Adrenal gland (tissue), 12 donors: ENCODE results near the gene OTX1. TPM values are rescaled to one million over a fixed set of nuclear protein-coding genes. Genes with fewer than 3 reads are reported as not detected.

ENCODE experiments used
- DNase-seq, 7 donors: peaks; one replicate each; pipeline ENCODE4 v3.0.0-alpha.2; 2019 to 2020
- H3K27ac ChIP-seq, 5 donors: fragments of 200-600 bp; sonication (generic) in 4 of 5; 1 replicate in 3 of 5; 2 replicates in 2 of 5; pipeline versions ENCODE4 v1.5.1 to v1.8.0; 2016 to 2020; ENCODE audit warnings: mild to moderate bottlenecking in 1 of 5
- H3K27me3 ChIP-seq: fragments of 200-600 bp; 2 replicates; pipeline ENCODE4 v1.8.0; 2021
- H3K36me3 ChIP-seq, 2 donors: fragments of 200-600 bp; replicated peaks in 1 of 2; 1 replicate in 1 of 2; 2 replicates in 1 of 2; pipeline versions ENCODE4 v1.5.1 to v1.8.0; 2018 to 2022
- H3K4me1 ChIP-seq, 2 donors: fragments of 200-600 bp; replicated peaks in 1 of 2; 1 replicate in 1 of 2; 2 replicates in 1 of 2; pipeline versions ENCODE4 v1.5.1 to v1.8.0; 2018 to 2021
- H3K4me3 ChIP-seq, 4 donors: fragments of 200-600 bp; sonication (generic) in 3 of 4; one replicate each; pipeline ENCODE4 v1.5.1; 2016 to 2018
- H3K9me3 ChIP-seq, 3 donors: fragments of 200-600 bp; sonication (generic) in 1 of 3; replicated peaks in 1 of 3; 1 replicate in 2 of 3; 2 replicates in 1 of 3; pipeline versions ENCODE4 v1.5.1 to v1.8.0; 2016 to 2021
- CTCF ChIP-seq, 6 experiments: fragments of 450-650 bp in 4 of 6; fragments of 200-600 bp in 2 of 6; sonication (generic) in 1 of 6; IDR thresholded peaks; 1 replicate in 5 of 6; 2 replicates in 1 of 6; pipeline versions ENCODE4 v1.5.1 to v1.8.0; 2016 to 2021; ENCODE audit warnings: antibody characterized with exemption in 6 of 6, mild to moderate bottlenecking in 2 of 6, moderate library complexity in 1 of 6
- POLR2A ChIP-seq, 2 donors: fragments of 450-650 bp; IDR thresholded peaks; one replicate each; pipeline ENCODE4 v1.6.1; 2017; ENCODE audit warnings: antibody characterized with exemption in 2 of 2, mild to moderate bottlenecking in 2 of 2, moderate library complexity in 1 of 2
- WGBS, 4 donors: extraction: QIAGEN DNeasy Blood & Tissue Kit in 2 of 4; methylation state at CpG; one replicate each; pipeline versions ENCODE4 v1.1.5 to v1.1.7; 2013 to 2017; 5-methylcytosine and 5-hydroxymethylcytosine counted together
- intact Hi-C, 2 donors: fragments of 100-400 bp; cut with DNase I; formaldehyde crosslinking; loops; one replicate each; pipeline versions ENCODE4 v1.14.1 to v1.15.0; 2022 to 2023
- polyA plus RNA-seq, 3 donors: library from polyadenylated mRNA; stranded (reverse); fragments of 200-250 nt in 2 of 3; fragments of 350-450 nt in 1 of 3; fragmentation: Illumina TruSeq in 1 of 3; extraction: RNeasy Lipid Tissue Mini Kit (QIAGEN cat#74804) in 1 of 3; gene quantifications; one replicate each; pipeline ENCODE4 v1.2.3, GENCODE V29; 2013 to 2014
- total RNA-seq, 9 donors: library from RNA; depleted of rRNA in 4 of 9; stranded (reverse); fragments of >200 nt in 4 of 9; fragments of 120-200 nt in 1 of 9; fragmentation: NEBNext Ultra II Directional in 1 of 9; extraction: Animal tissue kit (Norgen Biotek cat#: 25700) in 1 of 9; gene quantifications; one replicate each; pipeline versions ENCODE4 v1.1.0 to v1.2.4, GENCODE V29; 2013 to 2023
- donor health status: healthy with polysubstance abuse.
- donor health status: Bipolar disorder and iron deficiency.
- donor health status: DM: yes; HTN: yes; CAD: no.
- donor health status: DM: no; HTN: no; CAD: no.
- donor health status: DM: no; HTN: no; CAD: no.
- donor health status: DM: yes; HTN: yes; CAD: no.

The OTX1 gene
- total and polyA plus RNA-seq, 12 donors, result 0.24 TPM; not detected in 11

- H3K27me3 ChIP-seq, result peaks cover 94% of the 10 kb centered on the region
- H3K4me3 ChIP-seq, result no peak overlapping the region
- 37 to 46% (median 44%) methylated on average over 5 of the region's 5 CpGs for WGBS, 4 donors
- H3K27ac ChIP-seq, result no peak overlapping the region
- TF ChIP-seq POLR2A (IDR thresholded peaks at IDR 0.05) (no peak), CTCF (IDR thresholded peaks at IDR 0.05) (no peak)
- H3K9me3 ChIP-seq, result peaks cover 0 to 4% (median 0%) of the 10 kb centered on the region in 3 donors
- no peak for DNase-seq
- H3K4me1 ChIP-seq, result peaks cover 6 to 35% of the 10 kb centered on the region in 2 donors
- no peaks in the 10 kb centered on the region for H3K36me3 ChIP-seq
- intact Hi-C loops, result no loop called here
Observed at GRCh38 chr2:63060472-63060991, 9.9 kb downstream of the OTX1 start.

DNA sequence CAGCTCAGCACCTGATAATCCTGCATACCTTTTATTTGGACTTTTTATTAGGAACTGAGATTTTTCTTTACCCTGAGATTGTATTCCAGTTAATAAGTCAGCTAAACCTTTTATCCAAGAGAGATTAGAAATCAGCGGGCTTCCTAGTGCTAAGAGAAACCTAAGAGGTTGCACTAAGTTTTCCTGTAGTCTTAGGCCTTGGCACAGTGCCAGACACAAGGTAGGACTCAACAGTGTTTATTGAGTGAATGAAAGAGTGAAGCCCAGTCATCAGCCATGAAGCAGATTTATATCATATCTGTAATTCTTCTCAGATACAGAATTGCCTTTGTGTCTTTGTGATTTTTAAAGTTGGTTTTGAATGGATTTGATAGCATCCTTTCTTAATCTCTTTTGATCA lies 13.6 kb downstream of the OTX1 start:
- Histone ChIP-seq H3K36me3 (no peaks in the 10 kb centered on the region), H3K27ac (no peak overlapping the region), H3K4me3 (no peak overlapping the region), H3K9me3 (peaks cover 0 to 4% (median 0%) of the 10 kb centered on the region in 3 donors), H3K27me3 (peaks cover 92% of the 10 kb centered on the region), H3K4me1 (peaks cover 0 to 6% of the 10 kb centered on the region in 2 donors)
- no peak for DNase-seq
- intact Hi-C loops, result no loop called here
- TF ChIP-seq CTCF (IDR thresholded peaks at IDR 0.05), result no peak
- TF ChIP-seq POLR2A (IDR thresholded peaks at IDR 0.05), result no peak
- WGBS, 4 donors, result 75 to 84% (median 80%) methylated on average over 1 of the region's 1 CpG

GRCh38 chr2:63064661-63065060 lies 14.0 kb downstream of the OTX1 start:
- 66 to 76% (median 72%) methylated on average over 4 of the region's 4 CpGs for WGBS, 4 donors
- Histone ChIP-seq H3K27me3 (peaks cover 91% of the 10 kb centered on the region), H3K4me1 (peaks cover 0 to 2% of the 10 kb centered on the region in 2 donors), H3K27ac (no peak overlapping the region), H3K36me3 (no peaks in the 10 kb centered on the region), H3K4me3 (no peak overlapping the region), H3K9me3 (peaks cover 0 to 4% (median 0%) of the 10 kb centered on the region in 3 donors)
- no peak for DNase-seq
- intact Hi-C loops, result no loop called here
- TF ChIP-seq POLR2A (IDR thresholded peaks at IDR 0.05) (no peak), CTCF (IDR thresholded peaks at IDR 0.05) (no peak)

DNA sequence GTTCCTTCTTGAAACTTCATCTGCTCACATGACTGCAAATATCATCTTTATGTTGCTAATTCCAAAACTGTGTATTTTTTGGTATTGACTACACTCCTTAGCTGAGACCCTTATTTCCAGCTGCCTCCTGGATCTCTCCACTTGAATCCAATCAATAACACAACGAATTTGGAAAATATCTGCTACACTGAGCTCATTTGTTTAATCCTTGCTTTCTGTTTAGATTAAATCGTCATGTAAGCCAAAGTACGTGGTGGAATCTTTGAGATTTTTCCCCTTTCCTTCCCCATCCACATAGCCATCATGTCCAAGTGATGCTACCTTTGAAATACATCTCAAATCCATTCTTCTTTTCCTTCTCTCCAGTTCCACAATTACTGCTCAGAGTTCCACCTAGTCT lies 15.6 kb downstream of the OTX1 start:
- no peak overlapping the region for H3K27ac ChIP-seq
- no peak for DNase-seq
- intact Hi-C loops, result no loop called here
- no peaks in the 10 kb centered on the region for H3K36me3 ChIP-seq
- no peaks in the 10 kb centered on the region for H3K4me1 ChIP-seq
- WGBS, 4 donors, result 55 to 69% (median 60%) methylated on average over 3 of the region's 3 CpGs
- H3K4me3 ChIP-seq, result no peak overlapping the region
- peaks cover 75% of the 10 kb centered on the region for H3K27me3 ChIP-seq
- H3K9me3 ChIP-seq, result peaks cover 0 to 4% (median 0%) of the 10 kb centered on the region in 3 donors
- TF ChIP-seq POLR2A (IDR thresholded peaks at IDR 0.05) (no peak), CTCF (IDR thresholded peaks at IDR 0.05) (no peak)
